Renal pelvis (tissue), 4 donors: ENCODE measurements around the gene SEPTIN1. TPM values are rescaled to one million over a fixed set of nuclear protein-coding genes. Genes with fewer than 3 reads are reported as not detected.

Experiments
- DNase-seq: peaks from one replicate; pipeline ENCODE4 v3.0.0-alpha.2; 2013
- polyA plus RNA-seq, 3 donors: library from polyadenylated mRNA; unstranded; fragments of 120-200 nt; gene quantifications; one replicate each; pipeline ENCODE4 v1.2.1, GENCODE V29; 2013; ENCODE audit not compliant: insufficient read length in 3 of 3

The SEPTIN1 gene
- polyA plus RNA-seq, 3 donors: 2.6 to 2.8 (median 2.6) TPM

DNA sequence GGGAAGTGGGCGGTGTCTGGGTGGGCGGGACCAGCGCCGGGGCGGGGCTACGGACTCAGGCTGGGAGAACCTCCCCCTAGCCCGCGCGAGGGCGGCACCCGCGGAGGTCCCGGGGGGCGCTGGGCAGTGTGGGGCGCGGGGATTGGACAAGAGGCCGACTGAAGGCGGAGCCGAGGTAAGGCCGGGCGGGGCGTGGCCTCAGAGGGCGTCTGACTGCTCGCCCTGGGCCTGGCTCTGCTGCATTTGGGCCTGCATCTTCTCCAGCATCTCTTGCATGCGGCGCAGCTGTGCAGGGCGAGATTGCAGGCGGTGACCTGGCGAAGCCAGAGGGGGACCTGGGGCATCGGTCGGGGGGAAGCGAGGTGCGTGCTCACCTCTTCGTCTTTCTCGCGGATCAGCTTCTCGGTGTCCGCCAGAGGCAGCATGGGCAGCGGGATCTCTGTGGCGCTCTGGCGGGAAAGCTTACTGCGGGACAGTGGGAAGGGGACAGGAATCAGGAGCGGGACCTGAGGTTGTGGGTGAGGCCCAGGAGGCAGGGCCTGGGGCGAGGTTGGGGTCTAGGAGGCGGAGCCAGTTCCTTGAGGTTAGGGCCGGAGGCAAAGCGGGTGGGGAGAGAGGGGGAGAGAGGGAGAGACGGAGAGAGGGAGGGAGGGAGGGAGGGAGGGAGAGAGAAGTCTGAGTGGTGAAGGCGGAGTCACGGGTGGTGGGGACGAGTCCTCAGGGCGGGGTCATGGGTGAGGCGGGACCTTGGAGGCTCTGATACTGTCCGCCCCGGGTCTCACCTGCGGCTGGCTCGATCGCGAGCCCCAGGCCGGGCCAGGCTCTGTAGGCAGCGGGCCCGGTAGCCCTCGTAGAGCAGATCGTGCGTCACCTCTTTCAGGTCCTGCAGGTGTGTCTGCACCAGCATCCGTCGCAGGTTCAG lies 3.9 kb downstream of the SEPTIN1 start:
- DNase-seq: peak; percentile 98

DNA sequence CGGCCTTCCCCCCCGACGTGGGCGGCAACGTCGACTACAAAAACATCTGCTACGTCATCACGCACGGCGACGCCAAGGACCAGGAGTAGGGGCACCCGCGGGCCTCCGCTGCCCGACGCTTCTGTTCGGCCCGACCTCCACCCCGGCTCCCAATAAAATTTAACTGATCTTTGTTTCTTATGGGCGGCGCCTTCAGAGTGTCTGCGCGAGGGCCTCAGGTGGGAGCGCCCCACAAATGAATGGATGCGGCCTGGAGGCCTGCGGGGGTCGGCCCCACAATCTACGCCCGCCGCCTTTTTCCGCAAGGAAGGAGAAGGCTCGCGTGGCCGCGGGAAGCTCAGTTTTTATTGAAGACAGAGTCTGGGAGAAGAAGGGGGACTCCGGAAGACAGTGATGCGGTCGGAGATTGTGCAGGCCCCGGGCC lies 4.5 kb downstream of the SEPTIN1 start:
- peak; percentile 91 for DNase-seq

DNA sequence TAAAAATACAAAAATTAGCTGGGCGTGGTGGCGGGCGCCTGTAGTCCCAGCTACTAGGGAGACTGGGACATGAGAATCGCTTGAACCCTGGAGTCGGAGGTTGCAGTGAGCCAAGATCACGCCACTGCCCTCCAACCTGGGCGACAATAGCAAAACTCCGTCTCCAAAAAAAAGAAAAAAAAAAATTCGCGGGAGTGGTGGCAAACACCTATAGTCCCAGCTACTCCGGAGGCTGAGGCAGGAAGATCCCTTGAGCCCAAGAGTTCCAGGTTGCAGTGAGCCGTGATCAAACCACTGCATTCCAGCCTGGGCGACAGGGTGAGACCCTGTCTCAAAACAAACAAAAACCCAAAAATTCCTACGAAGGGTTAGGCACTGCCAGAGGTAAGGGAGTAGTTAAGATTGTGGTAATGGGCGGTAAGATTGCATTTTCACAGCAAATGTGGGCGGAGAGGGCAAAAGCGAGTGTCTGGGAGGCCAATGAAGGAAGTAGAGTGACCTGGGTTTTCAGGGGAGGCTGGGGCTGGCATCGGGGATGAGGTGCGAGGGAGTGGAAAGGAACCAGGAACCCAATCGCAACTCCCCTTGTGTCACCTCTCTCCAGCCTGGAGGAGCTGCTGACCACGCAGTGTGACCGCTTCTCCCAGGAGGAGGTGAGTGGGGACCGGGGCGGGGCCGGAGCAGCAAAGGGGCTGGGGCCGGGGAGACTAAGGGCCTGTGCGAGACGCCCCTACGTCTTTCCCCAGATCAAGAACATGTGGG lies 5.1 kb downstream of the SEPTIN1 start:
- no peak for DNase-seq

DNA sequence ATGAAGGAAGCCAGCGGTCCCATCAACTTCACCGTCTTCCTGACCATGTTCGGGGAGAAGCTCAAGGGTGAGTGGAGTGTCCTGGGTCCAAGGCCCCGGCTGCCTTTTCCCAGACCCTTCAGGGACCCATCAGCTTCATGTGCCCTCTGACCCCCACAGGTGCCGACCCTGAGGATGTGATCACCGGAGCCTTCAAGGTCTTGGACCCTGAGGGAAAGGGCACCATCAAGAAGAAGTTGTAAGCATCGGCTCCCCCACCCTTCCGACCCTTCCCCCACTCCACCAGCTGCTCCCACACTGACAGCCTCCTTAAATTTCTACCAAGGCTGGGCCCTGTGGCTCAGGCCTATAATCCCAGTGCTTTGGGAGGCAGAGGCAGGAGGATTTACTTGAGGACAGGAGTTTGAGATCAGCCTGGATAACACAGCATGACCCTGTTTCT lies 5.9 kb downstream of the SEPTIN1 start:
- no peak for DNase-seq

DNA sequence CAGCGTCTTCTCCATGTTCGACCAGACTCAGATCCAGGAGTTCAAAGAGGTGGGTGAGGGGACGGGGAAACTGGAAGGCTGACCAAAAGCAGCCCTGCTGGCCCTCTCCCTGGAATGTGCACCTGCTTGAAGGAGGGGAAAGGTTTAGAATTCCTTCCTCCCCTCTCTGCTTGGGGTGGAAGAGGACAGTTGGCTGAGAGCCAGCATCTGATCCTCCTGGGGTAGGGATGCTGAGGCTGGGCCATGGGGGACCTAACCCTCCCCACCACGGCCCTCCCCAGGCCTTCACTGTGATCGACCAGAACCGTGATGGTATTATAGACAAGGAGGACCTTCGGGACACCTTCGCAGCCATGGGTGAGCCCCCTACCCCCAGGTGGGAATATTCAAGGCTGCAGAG lies 6.5 kb downstream of the SEPTIN1 start:
- no peak for DNase-seq

DNA sequence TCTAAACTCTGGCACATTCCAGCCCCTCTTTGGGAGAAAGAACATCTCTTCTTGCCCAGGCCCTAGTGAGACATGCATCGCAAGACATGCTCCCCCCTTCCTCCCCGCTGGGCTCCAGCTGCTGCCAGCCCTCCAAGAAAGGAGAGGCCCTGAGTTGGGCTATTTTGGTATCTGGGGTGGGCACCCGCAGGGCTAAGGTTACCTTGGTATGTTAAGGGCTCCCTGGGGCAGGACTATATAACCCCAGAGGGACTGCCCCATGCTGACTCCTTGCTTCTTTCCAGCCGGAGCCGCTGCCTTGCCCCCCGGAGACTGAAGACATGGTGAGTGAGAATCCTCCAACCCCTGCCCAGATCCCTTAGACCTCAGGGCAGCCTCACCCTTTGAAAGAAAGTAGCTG lies 7.8 kb downstream of the SEPTIN1 start, which contains the start of gene MYL11:
Gene MYL11, plus strand, starts transcription at position 265 of the 400 bp plus-strand sequence. Its CDS starts 56 bp downstream, at position 321.
- DNase-seq: no peak

DNA sequence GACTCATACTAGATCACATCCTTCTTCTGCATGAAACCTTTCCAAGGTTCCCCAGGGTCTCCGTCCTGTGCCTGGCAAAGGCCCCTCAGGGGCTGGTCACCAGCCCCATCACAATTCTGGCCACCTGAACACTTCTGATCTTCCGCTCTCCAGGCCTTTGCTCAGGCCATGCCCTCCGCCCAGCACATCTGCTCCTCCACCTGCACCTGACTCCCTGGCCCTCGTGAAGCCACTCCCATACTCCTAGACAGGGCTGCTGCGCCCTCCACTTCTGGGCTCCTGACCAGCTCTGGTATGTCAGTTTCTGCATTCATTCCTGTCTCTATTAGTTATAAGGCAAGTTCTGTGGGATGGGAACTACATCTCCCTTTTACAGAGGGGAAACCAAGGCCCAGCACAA lies 9.6 kb downstream of the SEPTIN1 start:
- DNase-seq: no peak

DNA sequence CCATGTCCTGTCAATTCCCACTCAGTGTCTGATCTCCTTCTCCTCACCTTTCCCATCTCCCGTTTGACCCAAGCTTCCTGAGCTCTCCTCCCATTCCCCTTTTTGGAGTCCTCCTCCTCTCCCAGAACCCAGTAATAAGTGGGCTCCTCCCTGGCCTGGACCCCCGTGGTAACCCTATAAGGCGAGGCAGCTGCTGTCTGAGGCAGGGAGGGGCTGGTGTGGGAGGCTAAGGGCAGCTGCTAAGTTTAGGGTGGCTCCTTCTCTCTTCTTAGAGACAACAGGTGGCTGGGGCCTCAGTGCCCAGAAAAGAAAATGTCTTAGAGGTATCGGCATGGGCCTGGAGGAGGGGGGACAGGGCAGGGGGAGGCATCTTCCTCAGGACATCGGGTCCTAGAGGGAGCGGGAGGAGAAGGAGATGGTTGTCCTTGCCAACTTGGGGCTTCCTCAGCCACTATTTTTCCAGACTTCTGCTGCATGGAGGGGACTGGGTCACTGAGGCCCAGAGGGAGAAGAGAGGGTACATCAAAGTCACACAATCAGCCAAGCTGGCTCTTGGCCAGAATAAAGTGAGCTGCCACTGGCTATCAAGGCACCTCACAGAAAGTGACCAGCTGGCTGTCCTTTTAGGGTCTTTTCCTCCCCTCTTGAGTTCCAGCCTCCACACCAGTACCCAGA lies 10.2 kb downstream of the SEPTIN1 start:
- DNase-seq: no peak

DNA sequence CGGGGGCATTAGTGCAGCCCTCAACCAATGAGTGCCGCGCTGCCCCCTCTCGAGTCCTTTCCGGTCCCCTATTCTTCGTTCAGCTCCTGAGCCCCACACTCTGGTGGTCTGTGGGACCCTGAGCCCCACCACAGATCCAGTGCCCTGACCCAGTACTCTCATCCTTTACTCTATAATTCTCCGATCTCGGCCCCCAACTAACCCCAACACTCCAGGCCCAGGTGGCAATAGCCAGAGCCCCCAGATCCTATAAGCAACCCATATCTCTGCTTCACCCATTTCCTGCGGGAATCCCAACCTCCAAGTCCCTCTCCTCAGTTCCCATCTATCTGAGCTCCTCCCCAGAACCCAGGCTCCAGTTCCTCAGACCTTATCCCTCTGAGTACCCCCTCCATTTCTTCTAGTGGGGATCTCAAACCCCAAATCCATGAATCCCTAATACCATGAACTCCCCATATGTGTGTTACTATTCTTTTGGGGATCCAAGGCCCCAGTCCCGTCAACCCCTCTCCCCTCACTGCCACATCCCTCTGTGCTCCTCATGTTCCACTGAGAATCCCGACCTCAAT lies 11.0 kb downstream of the SEPTIN1 start:
- no peak for DNase-seq

DNA sequence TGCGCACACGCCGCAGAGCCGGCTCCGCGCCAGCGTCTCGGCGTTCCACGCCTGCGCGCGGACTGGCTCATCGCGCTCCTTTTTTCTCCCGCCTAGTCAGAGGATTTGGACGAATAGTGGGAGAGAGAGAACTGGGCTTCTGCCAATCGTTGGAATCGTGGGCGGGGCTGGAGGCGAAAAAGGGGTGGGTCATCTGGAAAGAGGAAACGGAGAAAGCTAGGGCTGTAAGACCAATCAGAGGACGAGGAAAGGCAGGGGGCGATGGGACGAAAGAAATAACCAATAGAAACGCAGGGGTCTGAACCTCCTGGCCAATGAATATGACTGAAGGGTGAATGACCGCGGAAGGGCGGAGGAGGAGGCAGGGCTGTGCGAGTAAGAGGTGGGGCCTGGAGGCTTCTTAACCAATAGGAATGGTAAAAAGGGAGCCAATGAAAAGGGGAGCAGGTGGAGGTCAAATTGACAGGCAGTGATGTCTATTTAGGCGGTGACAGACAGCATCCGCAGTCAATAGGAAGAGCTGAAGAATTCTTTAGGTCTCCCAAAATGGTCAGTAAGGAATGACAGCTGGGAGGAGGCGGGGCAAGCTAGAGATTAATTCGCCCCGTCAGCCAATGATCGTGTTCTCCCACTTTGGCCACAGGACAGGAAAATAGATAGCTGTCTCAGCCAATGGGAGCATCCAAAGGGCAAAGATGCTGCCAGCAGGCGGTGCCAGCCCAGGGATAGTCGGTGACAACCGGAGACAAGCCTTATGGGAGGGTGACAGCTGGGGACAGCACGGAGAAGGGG lies 11.7 kb downstream of the SEPTIN1 start, which contains the start of gene TBC1D10B:
Gene TBC1D10B, minus strand, starts transcription at position 39 of the 792 bp plus-strand sequence. CDS start 311 bp downstream, outside the sequence.
- peak; percentile 100 for DNase-seq

DNA sequence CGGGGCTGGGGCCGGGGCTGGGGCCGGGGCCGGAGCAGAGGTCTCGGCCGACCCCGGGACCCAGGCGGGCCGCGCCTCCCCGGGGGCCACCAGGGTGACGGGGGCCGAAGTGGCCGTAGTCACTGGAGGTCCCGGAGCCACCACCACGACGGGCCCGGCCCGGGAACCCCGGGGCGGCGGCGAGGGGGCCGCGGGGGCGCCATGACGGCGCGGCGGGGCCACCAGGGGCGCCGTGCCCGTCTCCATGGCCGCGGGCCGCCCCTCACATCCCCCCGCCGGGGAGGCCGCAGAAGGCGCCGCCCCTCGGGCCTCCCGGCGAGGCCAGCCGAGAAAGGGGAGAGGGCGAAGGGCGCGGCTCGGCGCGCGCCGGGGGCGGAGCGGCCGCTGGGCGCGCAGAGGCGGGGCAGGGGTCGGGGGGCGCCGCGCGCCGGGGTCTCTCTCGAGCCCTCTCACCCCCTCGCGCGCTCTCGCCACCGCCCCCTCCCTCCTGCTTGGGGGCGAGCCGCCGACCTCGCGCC lies 12.4 kb downstream of the SEPTIN1 start:
- DNase-seq: no peak

DNA sequence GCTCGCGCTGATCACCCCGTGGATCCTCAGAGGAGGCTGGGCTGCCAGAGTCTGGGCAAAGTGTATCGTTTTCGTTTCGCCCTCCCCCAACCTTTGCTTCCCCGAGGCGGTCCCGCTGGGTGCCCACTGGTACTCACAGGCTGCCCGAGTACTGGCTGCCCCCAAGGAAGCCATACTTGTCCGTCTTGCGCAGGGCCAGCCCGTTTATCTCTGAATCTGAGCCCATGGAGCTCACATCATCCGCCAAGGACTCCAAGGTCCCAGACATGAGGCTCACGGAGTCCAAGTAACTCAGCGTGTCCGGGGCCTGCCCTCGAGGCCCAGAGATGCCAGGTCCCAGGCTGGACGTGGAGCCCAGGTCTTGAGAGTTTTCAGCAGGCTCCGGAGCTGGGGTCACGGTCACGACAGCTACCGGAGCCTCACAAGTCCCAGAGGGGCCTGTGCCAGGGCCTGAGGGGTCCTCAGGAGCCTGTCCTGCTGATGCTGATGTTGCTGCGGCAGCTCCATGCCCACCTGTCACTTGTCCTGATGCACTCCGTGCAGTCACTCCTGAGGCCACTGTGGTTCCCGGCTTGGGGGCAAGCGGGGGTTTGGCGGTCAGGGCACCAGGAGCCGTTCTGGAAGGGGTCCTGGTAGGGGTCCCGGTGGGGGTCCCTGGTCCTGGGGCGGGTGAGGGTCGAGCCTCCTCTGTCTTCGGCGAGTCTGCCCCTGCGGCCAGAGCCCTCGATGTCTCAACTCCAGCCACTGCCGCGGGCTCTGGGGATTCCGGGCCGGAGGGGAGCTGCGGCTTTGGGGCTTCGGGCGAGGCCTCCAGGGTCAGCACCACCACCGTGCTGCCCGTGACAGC lies 13.0 kb downstream of the SEPTIN1 start:
- DNase-seq: no peak

DNA sequence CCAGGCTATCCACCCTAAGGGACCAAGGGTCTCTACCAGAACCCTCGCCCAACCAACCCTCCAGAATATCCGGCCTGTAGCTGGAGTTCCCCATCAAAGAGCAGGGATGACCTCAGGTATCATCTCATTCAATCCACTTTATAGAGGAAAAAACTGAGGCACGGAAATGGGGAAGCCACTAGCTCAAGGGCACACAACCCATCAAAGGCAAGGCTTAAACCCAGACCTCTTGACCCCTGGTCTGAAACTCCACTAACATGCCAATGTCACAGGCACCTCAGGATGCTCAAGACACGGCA lies 13.6 kb downstream of the SEPTIN1 start:
- no peak for DNase-seq

DNA sequence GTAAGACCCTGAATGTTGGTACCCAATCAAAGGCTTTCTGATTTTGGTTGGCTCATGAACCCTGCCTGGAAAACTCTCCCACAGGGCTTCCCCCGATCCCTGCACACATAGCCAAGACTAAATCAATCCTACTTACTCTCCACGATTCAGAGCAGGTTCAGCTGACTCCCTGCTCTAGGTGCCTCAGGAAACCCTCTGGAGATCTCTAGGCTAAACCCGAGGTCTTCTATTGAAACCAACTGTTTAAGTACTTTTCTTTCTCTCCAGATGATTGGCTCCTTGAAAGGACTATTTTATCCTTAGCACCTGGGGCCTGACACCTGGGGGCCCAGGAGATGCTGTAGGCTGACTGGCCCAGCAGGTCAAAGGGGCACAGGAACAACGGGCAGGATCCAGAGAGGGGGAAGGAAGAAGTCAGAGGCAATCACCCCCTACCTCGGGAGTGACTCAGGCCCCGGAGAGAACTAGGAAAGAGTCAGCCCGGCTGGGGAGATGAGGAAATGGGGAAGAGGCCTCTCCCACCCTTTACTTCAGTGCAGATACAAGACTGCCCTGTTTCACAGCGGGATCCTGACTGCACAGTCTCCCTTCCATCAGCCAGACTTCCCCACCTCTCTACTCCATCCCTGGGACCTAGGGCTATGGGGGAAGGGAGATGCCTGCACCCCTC lies 14.1 kb downstream of the SEPTIN1 start:
- no peak for DNase-seq

DNA sequence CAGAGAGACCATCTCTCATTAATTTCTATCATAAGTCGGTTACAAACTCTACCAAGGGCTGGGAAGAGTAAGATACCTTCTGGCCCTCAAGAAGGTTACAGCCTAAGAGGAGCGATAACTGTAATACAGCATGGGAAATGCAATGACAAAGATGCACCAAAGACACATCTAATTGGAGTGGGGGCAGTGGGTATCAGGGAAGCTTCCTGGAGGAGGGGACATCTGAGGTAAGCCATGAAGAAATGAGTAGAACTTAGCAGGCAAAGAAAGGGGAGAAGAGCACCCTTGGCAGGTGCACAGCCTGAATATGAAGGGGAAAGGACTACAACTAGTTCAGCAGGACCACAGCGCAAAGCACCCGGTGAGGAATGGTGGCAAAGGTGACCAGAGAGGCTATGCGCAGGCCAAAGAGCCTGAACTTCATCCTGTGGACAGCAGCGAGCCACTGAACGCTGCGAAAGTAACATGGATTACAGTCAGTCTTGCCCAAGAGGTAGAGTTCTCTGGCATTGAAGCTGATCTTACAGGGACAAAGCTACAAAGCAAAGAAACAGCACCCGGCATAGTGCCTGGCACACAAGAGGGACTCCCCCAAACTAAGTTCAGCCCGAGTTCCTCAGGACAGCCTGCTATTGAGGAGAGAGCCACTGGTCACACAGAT lies 14.9 kb downstream of the SEPTIN1 start:
- DNase-seq: no peak

DNA sequence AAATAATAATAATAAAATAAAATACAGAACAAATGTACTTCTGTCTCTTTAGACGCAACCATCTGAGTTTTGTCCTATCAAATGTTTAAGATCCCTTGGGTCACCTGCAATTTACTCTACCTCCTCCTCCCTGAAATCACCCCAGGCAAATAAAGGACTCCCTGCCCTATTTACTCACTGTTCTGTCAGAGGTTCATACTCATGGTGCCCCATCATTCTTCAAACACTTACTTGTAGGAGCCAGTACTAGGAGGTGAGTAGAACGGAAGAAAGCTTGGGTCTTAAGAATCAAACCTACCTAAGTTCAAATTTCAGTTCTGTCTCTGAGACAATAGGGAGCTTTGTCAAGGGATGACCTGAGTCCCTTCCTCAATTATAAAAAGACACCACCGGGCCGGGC lies 15.8 kb downstream of the SEPTIN1 start:
- no peak for DNase-seq

DNA sequence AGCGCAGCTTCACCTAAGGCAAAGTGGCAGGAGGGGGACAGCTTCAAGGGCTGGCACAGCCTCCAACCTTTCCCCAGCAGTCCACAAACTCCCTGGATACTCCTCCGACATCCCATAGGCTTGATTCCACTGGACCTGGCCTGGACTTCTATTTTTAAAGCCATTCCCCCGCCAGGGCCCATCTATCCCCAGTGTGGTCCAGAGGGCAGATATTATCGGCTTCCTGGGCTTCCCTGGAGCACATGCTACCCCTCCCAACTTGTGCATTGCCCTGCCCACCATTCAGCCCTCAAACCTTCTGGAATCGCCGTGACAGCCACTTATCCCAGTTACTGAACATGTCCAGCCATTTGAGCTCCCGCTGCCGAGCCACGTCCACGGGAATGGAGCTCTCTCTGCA lies 17.2 kb downstream of the SEPTIN1 start:
- DNase-seq: no peak

DNA sequence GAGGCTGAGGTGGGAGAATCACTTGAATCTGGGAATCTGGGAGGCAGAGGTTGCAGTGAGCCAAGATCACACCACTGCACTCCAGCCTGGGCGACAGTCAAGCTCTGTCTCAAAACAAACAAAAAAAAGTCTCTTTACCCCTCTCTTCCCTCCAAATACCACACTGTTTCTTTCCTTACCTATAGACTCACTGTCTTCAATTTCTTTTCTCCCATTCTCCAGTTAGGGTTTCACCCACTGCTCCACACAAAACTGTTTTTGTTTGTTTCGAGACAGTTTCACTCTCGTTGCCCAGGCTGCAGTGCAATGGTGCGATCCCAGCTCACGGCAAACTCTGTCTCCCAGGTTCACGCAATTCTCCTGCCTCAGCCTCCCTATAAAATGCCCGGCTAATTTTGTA lies 21.2 kb downstream of the SEPTIN1 start:
- DNase-seq: no peak

DNA sequence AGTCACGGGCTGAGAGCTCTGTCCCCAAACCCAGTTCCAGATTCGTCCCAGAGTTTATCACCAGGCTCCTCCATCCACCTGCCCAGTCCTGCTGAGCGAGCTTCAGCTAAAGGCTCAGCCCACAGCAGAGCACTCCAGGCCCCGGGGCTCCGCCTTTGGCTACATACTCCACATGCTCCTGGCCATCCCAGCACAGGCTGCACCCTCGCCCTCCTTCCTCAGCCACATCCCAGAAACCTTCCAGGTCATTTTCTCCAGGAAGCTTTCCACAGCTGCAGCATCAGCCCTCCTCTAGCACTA lies 22.5 kb downstream of the SEPTIN1 start:
- DNase-seq: no peak
